Mesothelial cell of epicardium (in vitro differentiated cells): ENCODE results near the gene RBM6. TPM values are rescaled to one million over a fixed set of nuclear protein-coding genes. Genes with fewer than 3 reads are reported as not detected.
"Not testable (repeated sequence)": the region's sequence is repeated elsewhere in the genome, so short reads cannot be mapped to it uniquely, and the experiment has no call there.

Experiments used
- DNase-seq, 2 experiments: peaks; one replicate each; pipeline ENCODE4 v3.0.0; 2021; ENCODE audit warnings: low spot score in 2 of 2; ENCODE audit not compliant: unreplicated experiment in 2 of 2
- H3K27ac Mint-ChIP-seq: 2 replicates; pipeline ENCODE4 v1.8.0; 2021; ENCODE audit warnings: mixed read lengths
- H3K27me3 Mint-ChIP-seq: 2 replicates; pipeline ENCODE4 v1.8.0; 2021; ENCODE audit warnings: low read depth, mixed read lengths
- H3K36me3 Mint-ChIP-seq: 2 replicates; pipeline ENCODE4 v1.8.0; 2021; ENCODE audit warnings: mixed read lengths
- H3K4me1 Mint-ChIP-seq: 2 replicates; pipeline ENCODE4 v1.8.0; 2021; ENCODE audit warnings: mixed read lengths
- H3K4me3 Mint-ChIP-seq: 2 replicates; pipeline ENCODE4 v1.8.0; 2021; ENCODE audit warnings: mild to moderate bottlenecking, moderate library complexity, mixed read lengths
- H3K9me3 Mint-ChIP-seq: 2 replicates; pipeline ENCODE4 v1.8.0; 2021; ENCODE audit warnings: mixed read lengths
- total RNA-seq: library from RNA; stranded (reverse); gene quantifications from 3 replicates; pipeline ENCODE4 v1.2.1, GENCODE V29; 2021
- TF ChIP-seq, protein P1 (sequence below): fragments of 200-600 bp; sonication (generic); IDR thresholded peaks from one replicate; pipeline ENCODE4 v1.5.0; 2021; ENCODE audit warnings: antibody characterized with exemption; ENCODE audit not compliant: unreplicated experiment

Gene RBM6
- total RNA-seq, 1 donor from 2014 or later = 162 TPM

DNA sequence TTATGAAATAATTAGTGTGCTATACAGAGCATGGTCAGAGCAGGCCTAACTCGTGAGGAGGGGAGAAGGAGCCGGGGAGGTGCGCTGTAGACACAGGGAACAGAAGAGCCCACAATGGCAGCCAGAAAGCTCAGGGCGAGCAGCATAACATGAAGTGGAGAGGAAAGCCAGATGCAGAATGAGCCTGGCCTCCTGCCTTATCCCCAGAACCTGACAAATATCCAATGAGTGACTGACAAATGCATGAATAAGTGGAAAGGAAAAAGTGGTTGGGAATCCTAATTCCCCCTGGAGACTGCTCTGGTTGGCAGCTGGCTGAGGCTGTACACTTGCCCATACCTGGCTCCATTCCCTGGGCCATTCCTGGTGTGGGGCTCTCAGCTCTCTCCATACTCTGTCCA, 27.1 kb upstream of the RBM6 start:
- H3K27me3 Mint-ChIP-seq = peaks cover 21% of the 10 kb centered on the region
- no peak overlapping the region for H3K27ac Mint-ChIP-seq
- no peak for DNase-seq
- no peaks in the 10 kb centered on the region for H3K4me1 Mint-ChIP-seq
- no peak overlapping the region for H3K4me3 Mint-ChIP-seq
- H3K36me3 Mint-ChIP-seq = peaks cover 13% of the 10 kb centered on the region
- no peaks in the 10 kb centered on the region for H3K9me3 Mint-ChIP-seq
- TF ChIP-seq, protein P1, sequence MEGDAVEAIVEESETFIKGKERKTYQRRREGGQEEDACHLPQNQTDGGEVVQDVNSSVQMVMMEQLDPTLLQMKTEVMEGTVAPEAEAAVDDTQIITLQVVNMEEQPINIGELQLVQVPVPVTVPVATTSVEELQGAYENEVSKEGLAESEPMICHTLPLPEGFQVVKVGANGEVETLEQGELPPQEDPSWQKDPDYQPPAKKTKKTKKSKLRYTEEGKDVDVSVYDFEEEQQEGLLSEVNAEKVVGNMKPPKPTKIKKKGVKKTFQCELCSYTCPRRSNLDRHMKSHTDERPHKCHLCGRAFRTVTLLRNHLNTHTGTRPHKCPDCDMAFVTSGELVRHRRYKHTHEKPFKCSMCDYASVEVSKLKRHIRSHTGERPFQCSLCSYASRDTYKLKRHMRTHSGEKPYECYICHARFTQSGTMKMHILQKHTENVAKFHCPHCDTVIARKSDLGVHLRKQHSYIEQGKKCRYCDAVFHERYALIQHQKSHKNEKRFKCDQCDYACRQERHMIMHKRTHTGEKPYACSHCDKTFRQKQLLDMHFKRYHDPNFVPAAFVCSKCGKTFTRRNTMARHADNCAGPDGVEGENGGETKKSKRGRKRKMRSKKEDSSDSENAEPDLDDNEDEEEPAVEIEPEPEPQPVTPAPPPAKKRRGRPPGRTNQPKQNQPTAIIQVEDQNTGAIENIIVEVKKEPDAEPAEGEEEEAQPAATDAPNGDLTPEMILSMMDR = no peak

- Mint-ChIP-seq H3K27me3 (peaks cover 17% of the 10 kb centered on the region), H3K36me3 (peaks cover 11% of the 10 kb centered on the region), H3K4me1 (no peaks in the 10 kb centered on the region), H3K27ac (no peak overlapping the region), H3K9me3 (no peaks in the 10 kb centered on the region), H3K4me3 (no peak overlapping the region)
- DNase-seq = no peak
- TF ChIP-seq, protein P1 = no peak
Measured at GRCh38 chr3:49914906-49915305, 25.0 kb upstream of the RBM6 start.

DNA sequence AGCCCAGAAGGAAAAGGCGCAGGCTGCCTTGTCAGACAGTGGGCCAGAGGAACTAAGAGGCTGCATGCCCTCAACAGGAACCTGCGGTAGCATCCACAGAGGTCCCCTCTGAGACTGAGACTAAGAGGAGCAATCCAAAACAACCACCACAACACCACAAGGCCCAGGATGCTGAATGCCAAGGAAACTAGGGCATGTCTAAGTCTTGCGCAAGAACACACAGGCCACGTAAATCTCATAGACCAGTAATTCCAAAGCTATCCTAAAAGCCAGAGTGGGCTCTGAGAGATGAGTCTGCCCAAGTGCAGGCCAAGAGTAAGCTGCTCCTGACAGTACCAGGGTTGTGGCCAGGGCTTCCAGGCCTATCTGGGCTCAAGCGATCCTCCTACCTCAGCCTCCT, 23.3 kb upstream of the RBM6 start:
- Mint-ChIP-seq H3K27ac (no peak overlapping the region), H3K36me3 (peaks cover 6% of the 10 kb centered on the region), H3K9me3 (no peaks in the 10 kb centered on the region), H3K4me3 (no peak overlapping the region), H3K4me1 (no peaks in the 10 kb centered on the region), H3K27me3 (peaks cover 2% of the 10 kb centered on the region)
- TF ChIP-seq, protein P1 = no peak
- DNase-seq = no peak

DNA sequence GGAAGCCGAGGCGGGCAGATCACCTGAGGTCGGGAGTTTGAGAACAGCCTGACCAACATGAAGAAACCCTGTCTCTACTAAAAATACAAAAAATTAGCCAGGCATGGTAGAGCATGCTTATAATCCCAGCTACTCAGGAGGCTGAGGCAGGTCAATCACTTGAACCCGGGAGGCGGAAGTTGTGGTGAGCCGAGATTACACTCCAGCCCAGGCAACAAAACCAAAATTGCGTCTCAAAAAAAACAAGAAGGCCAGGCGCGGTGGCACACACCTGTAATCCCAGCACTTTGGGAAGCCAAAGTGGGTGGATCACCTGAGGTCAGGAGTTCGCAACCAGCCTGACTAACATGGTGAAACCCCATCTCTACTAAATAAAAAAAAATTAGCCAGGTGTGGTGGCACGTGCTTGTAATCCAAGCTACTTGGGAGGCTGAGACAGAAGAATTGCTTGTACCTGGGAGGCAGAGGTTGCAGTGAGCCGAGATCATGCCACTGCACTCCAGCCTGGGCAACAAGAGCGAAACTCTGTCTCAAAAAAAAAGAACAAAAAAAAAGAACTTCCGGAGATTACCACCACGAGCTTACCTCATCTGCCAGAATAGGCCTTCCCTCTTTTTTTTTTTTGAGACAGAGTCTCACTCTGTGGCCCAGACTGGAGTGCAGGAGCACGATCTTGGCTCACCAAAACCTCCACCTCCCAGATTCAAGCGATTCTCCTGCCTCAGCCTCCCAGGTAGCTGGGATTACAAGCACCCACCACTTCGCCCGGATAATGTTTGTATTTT, 22.0 kb upstream of the RBM6 start:
- H3K27me3 Mint-ChIP-seq, H3K36me3 Mint-ChIP-seq: not testable (repeated sequence)

DNA sequence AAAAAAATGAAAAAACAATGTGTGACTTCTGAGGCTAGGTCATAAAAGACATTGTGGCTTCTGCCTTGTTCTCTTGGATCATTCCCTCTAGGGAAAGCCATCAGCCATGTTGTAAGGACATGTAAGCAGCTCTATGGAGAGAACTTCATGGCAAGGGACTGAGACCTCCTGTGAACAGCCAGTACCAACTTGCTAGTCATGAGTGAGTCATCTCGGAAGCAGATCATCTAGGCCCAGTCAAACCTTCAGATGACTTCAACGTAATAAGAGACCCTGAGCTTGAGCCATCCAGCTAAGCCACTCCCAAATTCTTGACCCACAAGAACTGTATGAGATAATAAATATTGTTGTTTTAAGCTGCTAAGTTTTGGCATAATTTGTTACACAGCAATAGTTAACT, 15.3 kb upstream of the RBM6 start:
- TF ChIP-seq, protein P1 = no peak
- Mint-ChIP-seq H3K36me3 (peaks cover 1% of the 10 kb centered on the region), H3K9me3 (no peaks in the 10 kb centered on the region), H3K27me3 (no peaks in the 10 kb centered on the region), H3K4me3 (no peak overlapping the region), H3K27ac (no peak overlapping the region), H3K4me1 (peaks cover 8% of the 10 kb centered on the region)
- DNase-seq = no peak

More for the DNA sequence above, 22.0 kb upstream of the RBM6 start:
- not testable (repeated sequence) for H3K4me1 Mint-ChIP-seq, H3K9me3 Mint-ChIP-seq, H3K27ac Mint-ChIP-seq, DNase-seq, H3K4me3 Mint-ChIP-seq

DNA sequence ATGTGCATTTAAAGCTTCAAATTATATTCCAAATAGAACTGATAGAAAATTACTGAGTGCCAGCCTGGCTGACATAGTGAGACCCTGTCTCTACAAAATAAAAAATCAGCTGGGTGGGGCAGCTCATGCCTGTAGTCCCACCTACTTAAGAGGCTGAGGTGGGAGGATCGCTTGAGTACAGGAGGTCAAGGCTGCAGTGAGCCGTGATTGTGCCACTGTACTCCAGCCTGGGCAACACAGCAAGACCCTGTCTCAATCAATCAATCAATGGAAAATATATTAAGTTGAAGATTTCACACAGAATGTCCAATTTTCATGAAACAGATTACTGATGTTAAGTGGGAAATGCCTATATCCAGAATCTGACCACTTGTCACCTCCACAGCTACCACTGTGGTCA, 14.5 kb upstream of the RBM6 start:
- peaks cover 11% of the 10 kb centered on the region for H3K4me1 Mint-ChIP-seq
- no peak overlapping the region for H3K27ac Mint-ChIP-seq
- H3K4me3 Mint-ChIP-seq = no peak overlapping the region
- peaks cover 1% of the 10 kb centered on the region for H3K36me3 Mint-ChIP-seq
- TF ChIP-seq, protein P1 = no peak
- no peak for DNase-seq
- no peaks in the 10 kb centered on the region for H3K9me3 Mint-ChIP-seq
- H3K27me3 Mint-ChIP-seq = no peaks in the 10 kb centered on the region
